H9 (cell line): ENCODE measurements around the gene WNT8B. TPM values are rescaled to one million over a fixed set of nuclear protein-coding genes. Genes with fewer than 3 reads are reported as not detected.

Source experiments
- DNase-seq: peaks from one replicate; pipeline ENCODE4 v3.0.0-alpha.2; 2017
- H2AFZ ChIP-seq: one replicate; pipeline ENCODE4 v1.6.1; 2013; ENCODE audit warnings: mild to moderate bottlenecking, low read length, control low read depth, moderate library complexity
- H2AK5ac ChIP-seq: 2 replicates; pipeline ENCODE4 v1.6.1; 2013; ENCODE audit warnings: low read length, control low read depth, mixed read lengths; ENCODE audit not compliant: insufficient read length
- H2BK120ac ChIP-seq: one replicate; pipeline ENCODE4 v1.6.1; 2013; ENCODE audit warnings: low read depth, mild to moderate bottlenecking, low read length, control low read depth, inconsistent platforms; ENCODE audit not compliant: poor library complexity, severe bottlenecking
- H2BK12ac ChIP-seq: 2 replicates; pipeline ENCODE4 v1.6.1; 2013; ENCODE audit warnings: low read length, control low read depth, mixed read lengths, low read depth; ENCODE audit not compliant: insufficient read length
- H2BK15ac ChIP-seq: 2 replicates; pipeline ENCODE4 v1.6.1; 2013; ENCODE audit warnings: low read depth, low read length, control low read depth
- H2BK20ac ChIP-seq: one replicate; pipeline ENCODE4 v1.6.1; 2013; ENCODE audit warnings: low read depth, mild to moderate bottlenecking, low read length, control low read depth, inconsistent platforms; ENCODE audit not compliant: poor library complexity, severe bottlenecking
- H2BK5ac ChIP-seq: 2 replicates; pipeline ENCODE4 v1.6.1; 2013; ENCODE audit warnings: low read length, control low read depth, mixed read lengths; ENCODE audit not compliant: insufficient read length
- H3K14ac ChIP-seq: 2 replicates; pipeline ENCODE4 v1.6.1; 2013; ENCODE audit warnings: low read length, control low read depth; ENCODE audit not compliant: insufficient read depth
- H3K18ac ChIP-seq: 2 replicates; pipeline ENCODE4 v1.6.1; 2013; ENCODE audit warnings: low read depth, mild to moderate bottlenecking, mixed read lengths, low read length, control low read depth; ENCODE audit not compliant: insufficient read length
- H3K23ac ChIP-seq: 2 replicates; pipeline ENCODE4 v1.6.1; 2013; ENCODE audit warnings: low read length, control low read depth, mixed read lengths, low read depth; ENCODE audit not compliant: insufficient read length
- H3K23me2 ChIP-seq: 2 replicates; pipeline ENCODE4 v1.6.1; 2013; ENCODE audit warnings: low read depth, mild to moderate bottlenecking, mixed read lengths, low read length, control low read depth; ENCODE audit not compliant: insufficient read length, poor library complexity, severe bottlenecking
- H3K27ac ChIP-seq: 2 replicates; pipeline ENCODE4 v1.5.1; 2013; ENCODE audit warnings: low read length, control low read depth, mixed read lengths, low read depth; ENCODE audit not compliant: insufficient read length
- H3K27me3 ChIP-seq: 2 replicates; pipeline ENCODE4 v1.6.1; 2013; ENCODE audit warnings: low read length, control low read depth, inconsistent platforms; ENCODE audit not compliant: insufficient read depth
- H3K4ac ChIP-seq: 2 replicates; pipeline ENCODE4 v1.6.1; 2013; ENCODE audit warnings: low read depth, mild to moderate bottlenecking, control low read depth, inconsistent platforms, low read length, moderate library complexity
- H3K4me1 ChIP-seq: 2 replicates; pipeline ENCODE4 v1.6.1; 2013; ENCODE audit warnings: low read length, control low read depth, inconsistent platforms; ENCODE audit not compliant: insufficient read depth
- H3K4me2 ChIP-seq: 2 replicates; pipeline ENCODE4 v1.6.1; 2013; ENCODE audit warnings: low read length, control low read depth, mixed read lengths; ENCODE audit not compliant: insufficient read length, insufficient read depth
- H3K56ac ChIP-seq: 2 replicates; pipeline ENCODE4 v1.6.1; 2013; ENCODE audit warnings: low read depth, mild to moderate bottlenecking, mixed read lengths, low read length, control low read depth; ENCODE audit not compliant: insufficient read length
- H3K79me1 ChIP-seq: 2 replicates; pipeline ENCODE4 v1.6.1; 2013; ENCODE audit warnings: low read depth, mild to moderate bottlenecking, moderate library complexity, low read length, control low read depth, inconsistent platforms; ENCODE audit not compliant: insufficient read depth, poor library complexity, severe bottlenecking
- H3K79me2 ChIP-seq: 2 replicates; pipeline ENCODE4 v1.6.1; 2013; ENCODE audit warnings: low read length, control low read depth, inconsistent platforms; ENCODE audit not compliant: insufficient read depth
- H3K9ac ChIP-seq: 2 replicates; pipeline ENCODE4 v1.6.1; 2013; ENCODE audit warnings: low read length, control low read depth, mixed read lengths; ENCODE audit not compliant: insufficient read length; ENCODE audit errors: extremely low read depth
- H3K9me3 ChIP-seq: one replicate; pipeline ENCODE4 v1.6.1; 2013; ENCODE audit warnings: low read depth, low read length, inconsistent platforms; ENCODE audit not compliant: control insufficient read depth
- H3T11ph ChIP-seq: one replicate; pipeline ENCODE4 v1.6.1; 2013; ENCODE audit warnings: mild to moderate bottlenecking, low read length, control low read depth, inconsistent platforms
- H4K20me1 ChIP-seq: one replicate; pipeline ENCODE4 v1.6.1; 2013; ENCODE audit not compliant: control insufficient read depth, insufficient read length, insufficient read depth
- H4K5ac ChIP-seq: 2 replicates; pipeline ENCODE4 v1.6.1; 2013; ENCODE audit warnings: low read depth, mild to moderate bottlenecking, mixed read lengths, low read length, control low read depth; ENCODE audit not compliant: insufficient read length
- H4K8ac ChIP-seq: replicated peaks from 2 replicates; pipeline ENCODE4 v1.6.1; 2013; ENCODE audit warnings: low read length, control low read depth, mixed read lengths, low read depth; ENCODE audit not compliant: insufficient read length
- H4K91ac ChIP-seq: 2 replicates; pipeline ENCODE4 v1.6.1; 2013; ENCODE audit warnings: low read depth, mild to moderate bottlenecking, moderate library complexity, mixed read lengths, low read length, control low read depth; ENCODE audit not compliant: insufficient read length
- H3K27ac Mint-ChIP-seq, 3 experiments: 2 replicates in 2 of 3; 3 replicates in 1 of 3; pipeline ENCODE4 v1.8.0; 2020 to 2021; ENCODE audit warnings: mixed read lengths in 3 of 3, mild to moderate bottlenecking in 1 of 3, moderate library complexity in 1 of 3
- H3K27me3 Mint-ChIP-seq: 2 replicates; pipeline ENCODE4 v1.8.0; 2021; ENCODE audit warnings: low read depth, mild to moderate bottlenecking, moderate library complexity, mixed read lengths
- H3K36me3 Mint-ChIP-seq, 3 experiments: 2 replicates in 2 of 3; 3 replicates in 1 of 3; pipeline ENCODE4 v1.8.0; 2020 to 2021; ENCODE audit warnings: low read depth in 3 of 3, mixed read lengths in 3 of 3; ENCODE audit not compliant: insufficient read depth in 1 of 3
- H3K4me1 Mint-ChIP-seq, 2 experiments: 2 replicates each; pipeline ENCODE4 v1.8.0; 2020; ENCODE audit warnings: mixed read lengths in 2 of 2
- H3K4me3 Mint-ChIP-seq, 2 experiments: 2 replicates in 1 of 2; 3 replicates in 1 of 2; pipeline ENCODE4 v1.8.0; 2020 to 2021; ENCODE audit warnings: mild to moderate bottlenecking in 2 of 2, mixed read lengths in 2 of 2, moderate library complexity in 1 of 2
- H3K9me3 Mint-ChIP-seq, 2 experiments: 2 replicates in 1 of 2; 3 replicates in 1 of 2; pipeline ENCODE4 v1.8.0; 2020; ENCODE audit warnings: mild to moderate bottlenecking in 2 of 2, mixed read lengths in 2 of 2, moderate library complexity in 1 of 2
- WGBS: extraction: QIAGEN DNeasy Blood & Tissue Kit; methylation state at CpG from one replicate; pipeline ENCODE4 v1.1.7; 2013; ENCODE audit warnings: missing lambda C conversion rate, low lambda C conversion rate, mixed read lengths; ENCODE audit not compliant: insufficient read length; ENCODE audit errors: extremely low coverage; 5-methylcytosine and 5-hydroxymethylcytosine counted together
- total RNA-seq: library from RNA; stranded (reverse); gene quantifications from 2 replicates; pipeline ENCODE4 v1.2.1, GENCODE V29; 2021
- TF ChIP-seq, protein P1 (sequence below): fragments of 200-600 bp; sonication (generic); conservative IDR thresholded peaks from 3 replicates; pipeline ENCODE4 v1.8.0; 2021; ENCODE audit warnings: antibody characterized with exemption, mild to moderate bottlenecking

WNT8B gene
- total RNA-seq, 1 experiment from 2014 or later = not detected

DNA sequence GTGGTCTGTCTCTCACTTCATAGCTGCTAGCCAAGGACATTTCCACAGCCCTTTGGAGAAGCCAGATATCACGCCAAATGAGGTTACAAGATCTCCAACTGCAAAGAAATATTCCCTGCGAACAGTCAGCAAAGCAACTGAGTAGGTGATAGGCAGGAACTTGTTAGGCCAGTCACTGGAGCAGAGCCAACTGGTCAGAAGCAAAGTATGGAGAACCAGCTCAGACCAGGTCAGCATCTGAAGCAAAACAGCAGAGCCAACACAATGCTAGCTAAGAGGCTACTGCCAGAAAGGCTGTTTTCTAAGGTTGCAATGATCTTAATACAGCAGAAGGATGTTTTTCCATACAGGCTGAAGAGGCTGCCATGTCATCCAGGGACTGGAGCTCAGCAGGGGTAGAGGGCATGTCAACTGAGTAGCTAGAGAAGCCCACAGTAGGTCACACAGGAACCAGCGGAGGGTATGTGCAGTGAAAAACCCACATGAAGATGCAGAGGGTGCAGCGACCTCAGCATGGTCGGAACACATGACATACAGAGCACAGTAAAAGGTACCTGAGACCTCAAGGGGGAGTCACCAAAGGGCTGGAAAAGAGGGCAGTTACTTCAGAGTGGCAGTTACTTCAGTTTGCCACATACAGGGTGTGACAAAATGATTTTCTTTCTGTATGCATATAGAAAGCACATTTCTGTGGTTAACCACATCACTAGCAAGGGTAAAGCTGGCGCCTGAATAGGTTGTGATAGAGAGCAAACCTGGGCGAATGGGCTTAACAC is 47.9 kb downstream of the WNT8B start:
- no peak overlapping the region for H2AFZ ChIP-seq
- no peak overlapping the region for H3K4me3 Mint-ChIP-seq
- H3K56ac ChIP-seq = no peak overlapping the region
- H3K27me3 Mint-ChIP-seq = peaks cover 46% of the 10 kb centered on the region
- no peak overlapping the region for H2BK20ac ChIP-seq
- H3K9me3 Mint-ChIP-seq = no peaks in the 10 kb centered on the region
- H2BK15ac ChIP-seq = no peak overlapping the region
- H3K4me1 ChIP-seq = no peaks in the 10 kb centered on the region
- TF ChIP-seq, protein P1, sequence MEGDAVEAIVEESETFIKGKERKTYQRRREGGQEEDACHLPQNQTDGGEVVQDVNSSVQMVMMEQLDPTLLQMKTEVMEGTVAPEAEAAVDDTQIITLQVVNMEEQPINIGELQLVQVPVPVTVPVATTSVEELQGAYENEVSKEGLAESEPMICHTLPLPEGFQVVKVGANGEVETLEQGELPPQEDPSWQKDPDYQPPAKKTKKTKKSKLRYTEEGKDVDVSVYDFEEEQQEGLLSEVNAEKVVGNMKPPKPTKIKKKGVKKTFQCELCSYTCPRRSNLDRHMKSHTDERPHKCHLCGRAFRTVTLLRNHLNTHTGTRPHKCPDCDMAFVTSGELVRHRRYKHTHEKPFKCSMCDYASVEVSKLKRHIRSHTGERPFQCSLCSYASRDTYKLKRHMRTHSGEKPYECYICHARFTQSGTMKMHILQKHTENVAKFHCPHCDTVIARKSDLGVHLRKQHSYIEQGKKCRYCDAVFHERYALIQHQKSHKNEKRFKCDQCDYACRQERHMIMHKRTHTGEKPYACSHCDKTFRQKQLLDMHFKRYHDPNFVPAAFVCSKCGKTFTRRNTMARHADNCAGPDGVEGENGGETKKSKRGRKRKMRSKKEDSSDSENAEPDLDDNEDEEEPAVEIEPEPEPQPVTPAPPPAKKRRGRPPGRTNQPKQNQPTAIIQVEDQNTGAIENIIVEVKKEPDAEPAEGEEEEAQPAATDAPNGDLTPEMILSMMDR = no peak
- H3K4ac ChIP-seq = no peak overlapping the region
- H2BK5ac ChIP-seq = no peak overlapping the region
- no peaks in the 10 kb centered on the region for H3K79me2 ChIP-seq
- no peak overlapping the region for H3K23ac ChIP-seq
- no peak overlapping the region for H3K27ac ChIP-seq
- WGBS = no CpG with 5 or more reads among the region's 7 CpGs
- H3K18ac ChIP-seq = no peak overlapping the region
- no peaks in the 10 kb centered on the region for H4K20me1 ChIP-seq
- no peaks in the 10 kb centered on the region; a peak in 1 of 7 replicates for H3K36me3 Mint-ChIP-seq
- no peaks in the 10 kb centered on the region for H3K23me2 ChIP-seq
- H3K79me1 ChIP-seq = no peaks in the 10 kb centered on the region
- H3K27ac Mint-ChIP-seq = no peak overlapping the region
- no peak overlapping the region for H2AK5ac ChIP-seq
- H3K4me1 Mint-ChIP-seq = peaks cover 2% of the 10 kb centered on the region in 2 experiments; a peak in 2 of 4 replicates
- H4K5ac ChIP-seq = no peak overlapping the region
- no peak overlapping the region for H3T11ph ChIP-seq
- no peak overlapping the region for H4K91ac ChIP-seq
- no peak overlapping the region for H3K4me2 ChIP-seq
- H2BK120ac ChIP-seq = no peak overlapping the region
- no peak overlapping the region for H3K14ac ChIP-seq
- no peak for DNase-seq
- no peaks in the 10 kb centered on the region for H3K27me3 ChIP-seq
- no peak overlapping the region for H4K8ac ChIP-seq
- no peak overlapping the region for H3K9ac ChIP-seq
- no peaks in the 10 kb centered on the region for H3K9me3 ChIP-seq
- H2BK12ac ChIP-seq = no peak overlapping the region
